Measurements from ENCODE around the gene CCR6. TPM values are rescaled to one million over a fixed set of nuclear protein-coding genes. Genes with fewer than 3 reads are reported as not detected.

Gene CCR6
- total RNA-seq, 6 experiments from 2014 or later = not detected

DNA sequence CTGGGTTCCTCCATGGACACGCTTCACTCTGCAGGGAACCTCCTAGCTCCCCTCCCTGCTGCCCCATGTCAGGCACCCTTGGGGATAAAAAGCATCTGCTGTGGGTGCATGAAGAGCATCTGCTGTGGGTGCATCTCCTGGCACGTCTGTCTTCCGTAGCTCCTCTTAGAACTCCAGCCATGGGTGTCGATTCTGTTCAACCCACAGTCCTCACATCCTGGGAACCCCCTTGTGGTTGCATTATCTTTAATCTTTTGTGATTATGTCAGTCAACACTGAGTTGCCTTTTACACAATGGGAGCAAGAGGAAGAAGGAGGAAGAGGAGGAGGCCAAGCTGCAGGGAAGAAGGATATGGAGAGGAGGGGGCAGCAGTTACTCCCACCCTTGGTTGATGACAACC, 24.1 kb upstream of the CCR6 start:
- TF ChIP-seq, protein P1, sequence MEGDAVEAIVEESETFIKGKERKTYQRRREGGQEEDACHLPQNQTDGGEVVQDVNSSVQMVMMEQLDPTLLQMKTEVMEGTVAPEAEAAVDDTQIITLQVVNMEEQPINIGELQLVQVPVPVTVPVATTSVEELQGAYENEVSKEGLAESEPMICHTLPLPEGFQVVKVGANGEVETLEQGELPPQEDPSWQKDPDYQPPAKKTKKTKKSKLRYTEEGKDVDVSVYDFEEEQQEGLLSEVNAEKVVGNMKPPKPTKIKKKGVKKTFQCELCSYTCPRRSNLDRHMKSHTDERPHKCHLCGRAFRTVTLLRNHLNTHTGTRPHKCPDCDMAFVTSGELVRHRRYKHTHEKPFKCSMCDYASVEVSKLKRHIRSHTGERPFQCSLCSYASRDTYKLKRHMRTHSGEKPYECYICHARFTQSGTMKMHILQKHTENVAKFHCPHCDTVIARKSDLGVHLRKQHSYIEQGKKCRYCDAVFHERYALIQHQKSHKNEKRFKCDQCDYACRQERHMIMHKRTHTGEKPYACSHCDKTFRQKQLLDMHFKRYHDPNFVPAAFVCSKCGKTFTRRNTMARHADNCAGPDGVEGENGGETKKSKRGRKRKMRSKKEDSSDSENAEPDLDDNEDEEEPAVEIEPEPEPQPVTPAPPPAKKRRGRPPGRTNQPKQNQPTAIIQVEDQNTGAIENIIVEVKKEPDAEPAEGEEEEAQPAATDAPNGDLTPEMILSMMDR (IDR thresholded peaks at IDR 0.05) = no peak
- H3K27me3 Mint-ChIP-seq (ENCODE audit: insufficient read depth) = no peaks in the 10 kb centered on the region; the same call in 1 of the 2 replicates
- H3K27ac Mint-ChIP-seq = no peak overlapping the region
- H3K4me1 Mint-ChIP-seq (ENCODE audit: low read depth) = no peaks in the 10 kb centered on the region
- H3K36me3 Mint-ChIP-seq (ENCODE audit: low read depth) = peaks cover 4% of the 10 kb centered on the region; the same call in 1 of the 2 replicates
- peaks cover 48% of the 10 kb centered on the region for H3K9me3 Mint-ChIP-seq
- DNase-seq = no peak
- H3K4me3 Mint-ChIP-seq = no peak overlapping the region

DNA sequence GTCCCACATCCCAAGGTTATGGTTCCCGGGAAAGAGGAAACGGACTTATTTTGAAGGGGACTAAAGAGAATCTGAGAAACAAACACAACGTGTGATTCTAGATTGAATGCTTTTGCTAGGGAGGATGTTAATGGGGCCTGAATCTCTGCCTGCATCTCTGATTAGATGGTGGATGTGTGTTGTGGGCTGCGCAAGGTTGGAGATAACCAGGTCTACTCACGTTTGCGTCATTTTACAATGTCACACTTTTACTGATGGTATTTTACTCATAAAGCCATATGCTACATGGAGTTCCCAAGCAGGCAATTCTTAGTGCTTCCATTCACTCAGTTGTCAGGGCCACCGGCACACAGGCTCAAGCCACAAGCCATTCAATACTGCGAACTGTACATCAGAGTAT, 23.2 kb upstream of the CCR6 start:
- no peaks in the 10 kb centered on the region for H3K4me1 Mint-ChIP-seq (ENCODE audit: low read depth)
- peaks cover 4% of the 10 kb centered on the region; the same call in 1 of the 2 replicates for H3K36me3 Mint-ChIP-seq (ENCODE audit: low read depth)
- H3K27me3 Mint-ChIP-seq (ENCODE audit: insufficient read depth) = no peaks in the 10 kb centered on the region; the same call in 1 of the 2 replicates
- TF ChIP-seq, protein P1 (IDR thresholded peaks at IDR 0.05) = no peak
- no peak overlapping the region for H3K4me3 Mint-ChIP-seq
- DNase-seq = no peak
- no peak overlapping the region for H3K27ac Mint-ChIP-seq
- H3K9me3 Mint-ChIP-seq = peaks cover 42% of the 10 kb centered on the region

DNA sequence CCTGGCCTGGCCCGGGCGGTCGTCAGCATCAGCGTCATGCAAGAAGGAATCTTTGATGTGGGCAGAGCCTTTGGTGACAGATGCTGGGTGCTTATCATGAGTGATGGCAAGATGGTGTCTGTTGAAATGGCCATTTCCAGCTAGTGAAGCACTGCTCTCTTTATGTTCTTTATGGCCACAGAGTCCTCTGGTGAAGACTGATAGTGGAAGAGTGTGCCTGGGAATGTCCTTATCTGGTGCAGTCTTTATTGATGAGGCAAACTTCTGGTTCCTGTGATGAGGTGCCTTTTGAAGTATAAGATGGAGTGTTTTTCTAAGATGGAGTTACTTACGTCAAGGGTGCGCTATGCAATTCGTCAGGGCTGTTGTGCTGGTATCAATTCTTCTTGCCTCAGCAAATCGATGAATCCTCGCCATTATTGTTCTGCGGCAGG, 22.6 kb upstream of the CCR6 start:
- TF ChIP-seq, protein P1 (IDR thresholded peaks at IDR 0.05) = no peak
- Mint-ChIP-seq H3K27me3 (ENCODE audit: insufficient read depth) (no peaks in the 10 kb centered on the region; the same call in 1 of the 2 replicates), H3K27ac (no peak overlapping the region), H3K4me3 (no peak overlapping the region), H3K36me3 (ENCODE audit: low read depth) (peaks cover 4% of the 10 kb centered on the region; the same call in 1 of the 2 replicates), H3K4me1 (ENCODE audit: low read depth) (no peaks in the 10 kb centered on the region), H3K9me3 (peaks cover 37% of the 10 kb centered on the region)
- DNase-seq = no peak

DNA sequence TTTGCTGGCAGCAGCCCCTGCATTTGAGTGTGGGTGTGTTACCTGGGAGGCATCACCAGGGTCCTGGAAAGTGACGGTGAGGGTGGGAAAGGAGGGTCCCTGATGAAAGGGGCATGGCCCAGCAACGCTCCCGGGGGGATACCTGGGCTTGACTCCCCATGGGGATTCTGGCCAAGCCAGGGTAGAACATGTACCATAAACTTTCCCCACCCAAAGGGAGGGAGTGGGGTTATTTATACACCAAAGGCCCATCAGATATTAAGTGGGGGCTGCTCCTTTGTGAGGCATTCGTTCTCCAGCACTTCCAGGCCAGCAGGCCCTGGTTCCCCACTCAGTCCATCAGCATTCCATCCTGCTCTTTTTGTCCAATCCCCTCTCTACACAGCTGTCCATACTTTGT, 20.6 kb upstream of the CCR6 start:
- Mint-ChIP-seq H3K4me1 (ENCODE audit: low read depth) (no peaks in the 10 kb centered on the region), H3K4me3 (no peak overlapping the region), H3K9me3 (peaks cover 32% of the 10 kb centered on the region), H3K27ac (no peak overlapping the region), H3K27me3 (ENCODE audit: insufficient read depth) (no peaks in the 10 kb centered on the region; the same call in 1 of the 2 replicates), H3K36me3 (ENCODE audit: low read depth) (peaks cover 4% of the 10 kb centered on the region; the same call in 1 of the 2 replicates)
- no peak for DNase-seq
- TF ChIP-seq, protein P1 (IDR thresholded peaks at IDR 0.05) = no peak

DNA sequence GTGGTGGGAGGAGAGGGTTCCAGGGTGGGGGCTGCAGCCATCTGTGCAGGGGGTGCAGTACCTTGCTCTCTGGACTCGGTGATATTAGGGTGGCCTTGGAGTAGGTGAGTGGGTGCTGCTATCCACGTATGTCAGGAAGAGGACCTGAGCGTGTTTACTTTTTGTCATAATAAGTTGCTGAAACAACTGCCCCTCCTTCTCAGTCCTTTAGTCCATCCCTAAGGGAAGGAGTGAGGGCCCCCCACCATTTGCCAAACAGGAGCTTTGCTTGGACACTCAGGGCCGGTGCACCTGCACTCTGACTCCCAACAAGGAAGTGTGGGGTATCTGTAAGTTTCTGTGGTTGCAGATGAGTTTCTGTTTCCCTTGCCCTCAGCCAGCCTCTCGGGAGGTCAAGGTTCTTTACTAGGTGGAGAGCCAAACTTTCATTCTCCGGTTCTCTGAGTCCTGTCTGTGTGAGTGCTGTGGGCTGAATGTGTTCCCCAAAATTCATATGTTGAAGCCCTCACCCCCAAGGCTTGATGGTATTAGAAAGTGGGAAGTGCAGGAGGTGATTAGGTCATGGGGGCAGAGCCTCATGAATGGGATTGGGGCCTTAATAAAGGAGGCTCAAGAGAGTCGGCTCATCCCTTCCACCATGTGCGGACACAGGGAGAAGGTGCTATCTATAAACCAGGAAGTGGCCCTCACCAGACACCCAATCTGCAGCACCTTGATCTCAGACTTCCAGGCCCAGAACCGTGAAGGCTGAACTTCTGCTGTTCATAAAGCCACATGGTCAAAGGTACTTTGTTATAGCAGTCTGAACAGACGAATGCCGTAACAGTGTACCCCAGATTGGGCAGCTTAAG, 19.6 kb upstream of the CCR6 start:
- Mint-ChIP-seq H3K4me3 (no peak overlapping the region), H3K9me3 (peaks cover 29% of the 10 kb centered on the region), H3K4me1 (ENCODE audit: low read depth) (no peaks in the 10 kb centered on the region), H3K27me3 (ENCODE audit: insufficient read depth) (no peaks in the 10 kb centered on the region; the same call in 1 of the 2 replicates), H3K27ac (no peak overlapping the region), H3K36me3 (ENCODE audit: low read depth) (peaks cover 4% of the 10 kb centered on the region; the same call in 1 of the 2 replicates)
- TF ChIP-seq, protein P1 (IDR thresholded peaks at IDR 0.05) = no peak
- no peak for DNase-seq

Measured in HFFc6 (cell line).